Ishikawa (cell line): ENCODE data around the gene TM9SF3.

ENCODE experiments used
- CREB1 ChIP-seq: IDR thresholded peaks from 2 replicates; pipeline ENCODE4 v1.6.1; 2012; ENCODE audit warnings: low read depth
- TAF1 ChIP-seq: IDR thresholded peaks from 2 replicates; pipeline ENCODE4 v1.6.1; 2012; ENCODE audit warnings: low read depth, mild to moderate bottlenecking

DNA sequence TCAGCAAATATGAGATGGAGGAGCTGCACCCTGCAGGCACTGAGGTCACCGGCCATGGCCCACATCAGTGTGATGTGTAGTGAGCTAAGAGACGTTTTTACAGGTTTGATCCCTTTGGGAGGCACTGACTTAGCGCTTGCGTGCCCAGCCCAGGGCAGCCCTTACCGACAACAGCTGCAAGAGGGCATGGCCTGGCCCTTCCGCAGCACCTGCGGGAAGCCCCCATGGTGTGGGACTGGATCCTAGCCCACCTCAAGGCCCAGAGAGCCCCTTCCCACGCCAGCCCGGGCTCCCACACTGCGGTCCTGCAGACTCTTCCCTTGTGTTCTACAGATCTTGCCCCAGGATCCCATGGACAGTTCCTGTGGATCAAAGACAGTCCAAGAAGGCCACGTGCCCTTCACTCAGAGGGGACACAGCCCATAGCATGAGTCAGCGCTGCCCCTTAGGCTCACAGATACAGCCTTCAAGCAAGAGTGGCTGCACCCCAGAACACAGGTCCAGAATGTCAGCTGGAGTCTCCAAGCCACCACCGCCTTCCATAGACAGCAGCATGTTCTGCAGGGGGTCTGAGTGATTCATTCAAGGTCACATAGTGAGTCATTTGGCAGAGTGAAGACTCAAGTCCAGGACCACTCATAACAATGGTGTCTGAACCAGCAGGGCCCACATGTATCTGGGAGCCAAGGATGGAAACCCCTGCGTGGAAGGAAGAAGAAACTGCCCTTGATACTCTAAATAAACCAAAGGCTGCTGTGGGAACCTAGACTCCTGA lies 98.5 kb downstream of the TM9SF3 start:
- TF ChIP-seq CREB1 = no peak
- TF ChIP-seq TAF1 = no peak
